ENCODE results near the gene TTC9B.

TTC9B gene

GRCh38 chr19:40247178-40247577 is 29.0 kb upstream of the TTC9B start:
- Histone ChIP-seq H3K36me3 (ENCODE audit: insufficient read depth, low read length) (peaks cover 2% of the 10 kb centered on the region), H3K4me3 (ENCODE audit: low read length) (no peak overlapping the region), H3K9ac (ENCODE audit: low read depth, low read length) (no peak overlapping the region), H3K27me3 (ENCODE audit: insufficient read depth, low read length) (no peaks in the 10 kb centered on the region), H3K27ac (ENCODE audit: low read depth, low read length) (no peak overlapping the region), H3K4me1 (ENCODE audit: insufficient read depth, low read length) (0 out of 2 replicates have a peak, but pooled peaks cover under 1% of the 10 kb centered on the region), H3K9me3 (ENCODE audit: insufficient read depth, low read depth, low read length) (no peaks in the 10 kb centered on the region)
- WGBS, result 95% methylated on average over 6 of the region's 6 CpGs

- H3K4me1 ChIP-seq (ENCODE audit: insufficient read depth, low read length), result no peaks in the 10 kb centered on the region
- no peak overlapping the region for H3K9ac ChIP-seq (ENCODE audit: low read depth, low read length)
- WGBS, result 95% methylated on average over 15 of the region's 16 CpGs
- H3K27ac ChIP-seq (ENCODE audit: low read depth, low read length), result no peak overlapping the region
- peaks cover 9% of the 10 kb centered on the region for H3K36me3 ChIP-seq (ENCODE audit: insufficient read depth, low read length)
- no peaks in the 10 kb centered on the region for H3K9me3 ChIP-seq (ENCODE audit: insufficient read depth, low read depth, low read length)
- H3K4me3 ChIP-seq (ENCODE audit: low read length), result no peak overlapping the region
- no peaks in the 10 kb centered on the region for H3K27me3 ChIP-seq (ENCODE audit: insufficient read depth, low read length)
Measured at GRCh38 chr19:40246292-40247073, 28.3 kb upstream of the TTC9B start.

- H3K36me3 ChIP-seq (ENCODE audit: insufficient read depth, low read length), result peaks cover 14% of the 10 kb centered on the region
Measured at GRCh38 chr19:40245506-40246128, 27.4 kb upstream of the TTC9B start.

GRCh38 chr19:40244579-40245317 is 26.6 kb upstream of the TTC9B start:
- no peaks in the 10 kb centered on the region for H3K4me1 ChIP-seq (ENCODE audit: insufficient read depth, low read length)
- no peaks in the 10 kb centered on the region for H3K27me3 ChIP-seq (ENCODE audit: insufficient read depth, low read length)
- H3K9ac ChIP-seq (ENCODE audit: low read depth, low read length), result no peak overlapping the region
- H3K36me3 ChIP-seq (ENCODE audit: insufficient read depth, low read length), result peaks cover 22% of the 10 kb centered on the region
- H3K4me3 ChIP-seq (ENCODE audit: low read length), result no peak overlapping the region
- H3K27ac ChIP-seq (ENCODE audit: low read depth, low read length), result no peak overlapping the region
- no peaks in the 10 kb centered on the region for H3K9me3 ChIP-seq (ENCODE audit: insufficient read depth, low read depth, low read length)
- WGBS, result 91% methylated on average over 12 of the region's 12 CpGs

More at GRCh38 chr19:40245506-40246128, 27.4 kb upstream of the TTC9B start:
- H3K9ac ChIP-seq (ENCODE audit: low read depth, low read length), result no peak overlapping the region
- no peaks in the 10 kb centered on the region for H3K4me1 ChIP-seq (ENCODE audit: insufficient read depth, low read length)
- no peak overlapping the region for H3K4me3 ChIP-seq (ENCODE audit: low read length)
- H3K27ac ChIP-seq (ENCODE audit: low read depth, low read length), result no peak overlapping the region
- 89% methylated on average over 9 of the region's 9 CpGs for WGBS
- no peaks in the 10 kb centered on the region for H3K27me3 ChIP-seq (ENCODE audit: insufficient read depth, low read length)
- no peaks in the 10 kb centered on the region for H3K9me3 ChIP-seq (ENCODE audit: insufficient read depth, low read depth, low read length)

GRCh38 chr19:40243181-40243580 is 25.0 kb upstream of the TTC9B start:
- Histone ChIP-seq H3K4me1 (ENCODE audit: insufficient read depth, low read length) (no peaks in the 10 kb centered on the region), H3K4me3 (ENCODE audit: low read length) (no peak overlapping the region), H3K9ac (ENCODE audit: low read depth, low read length) (no peak overlapping the region), H3K9me3 (ENCODE audit: insufficient read depth, low read depth, low read length) (no peaks in the 10 kb centered on the region), H3K27ac (ENCODE audit: low read depth, low read length) (no peak overlapping the region), H3K27me3 (ENCODE audit: insufficient read depth, low read length) (no peaks in the 10 kb centered on the region), H3K36me3 (ENCODE audit: insufficient read depth, low read length) (peaks cover 30% of the 10 kb centered on the region)
- 88% methylated on average over 2 of the region's 2 CpGs for WGBS

- Histone ChIP-seq H3K36me3 (ENCODE audit: insufficient read depth, low read length) (peaks cover 33% of the 10 kb centered on the region), H3K27me3 (ENCODE audit: insufficient read depth, low read length) (no peaks in the 10 kb centered on the region), H3K27ac (ENCODE audit: low read depth, low read length) (no peak overlapping the region), H3K4me3 (ENCODE audit: low read length) (no peak overlapping the region), H3K9ac (ENCODE audit: low read depth, low read length) (no peak overlapping the region), H3K4me1 (ENCODE audit: insufficient read depth, low read length) (no peaks in the 10 kb centered on the region), H3K9me3 (ENCODE audit: insufficient read depth, low read depth, low read length) (no peaks in the 10 kb centered on the region)
- 93% methylated on average over 12 of the region's 12 CpGs for WGBS
Measured at GRCh38 chr19:40242480-40242879, 24.3 kb upstream of the TTC9B start.

- no peak overlapping the region for H3K4me3 ChIP-seq (ENCODE audit: low read length)
- H3K9ac ChIP-seq (ENCODE audit: low read depth, low read length), result no peak overlapping the region; the same call in 1 of the 2 replicates
- H3K9me3 ChIP-seq (ENCODE audit: insufficient read depth, low read depth, low read length), result no peaks in the 10 kb centered on the region
- H3K27ac ChIP-seq (ENCODE audit: low read depth, low read length), result no peak overlapping the region
- H3K27me3 ChIP-seq (ENCODE audit: insufficient read depth, low read length), result no peaks in the 10 kb centered on the region
- WGBS, result 95% methylated on average over 21 of the region's 21 CpGs
- no peaks in the 10 kb centered on the region for H3K4me1 ChIP-seq (ENCODE audit: insufficient read depth, low read length)
- H3K36me3 ChIP-seq (ENCODE audit: insufficient read depth, low read length), result peaks cover 36% of the 10 kb centered on the region
Measured at GRCh38 chr19:40241809-40242384, 23.7 kb upstream of the TTC9B start.

GRCh38 chr19:40241125-40241808 is 23.1 kb upstream of the TTC9B start:
- Histone ChIP-seq H3K9ac (ENCODE audit: low read depth, low read length) (no peak overlapping the region; the same call in 1 of the 2 replicates), H3K9me3 (ENCODE audit: insufficient read depth, low read depth, low read length) (no peaks in the 10 kb centered on the region), H3K27me3 (ENCODE audit: insufficient read depth, low read length) (no peaks in the 10 kb centered on the region), H3K36me3 (ENCODE audit: insufficient read depth, low read length) (peaks cover 42% of the 10 kb centered on the region), H3K4me3 (ENCODE audit: low read length) (no peak overlapping the region), H3K27ac (ENCODE audit: low read depth, low read length) (no peak overlapping the region), H3K4me1 (ENCODE audit: insufficient read depth, low read length) (no peaks in the 10 kb centered on the region)
- 94% methylated on average over 11 of the region's 12 CpGs for WGBS

- WGBS, result 94% methylated on average over 6 of the region's 6 CpGs
- H3K4me1 ChIP-seq (ENCODE audit: insufficient read depth, low read length), result no peaks in the 10 kb centered on the region
- no peaks in the 10 kb centered on the region for H3K9me3 ChIP-seq (ENCODE audit: insufficient read depth, low read depth, low read length)
- H3K36me3 ChIP-seq (ENCODE audit: insufficient read depth, low read length), result peaks cover 50% of the 10 kb centered on the region
- H3K27ac ChIP-seq (ENCODE audit: low read depth, low read length), result no peak overlapping the region
- H3K4me3 ChIP-seq (ENCODE audit: low read length), result no peak overlapping the region
- H3K9ac ChIP-seq (ENCODE audit: low read depth, low read length), result no peak overlapping the region
- H3K27me3 ChIP-seq (ENCODE audit: insufficient read depth, low read length), result no peaks in the 10 kb centered on the region
Measured at GRCh38 chr19:40240332-40240731, 22.1 kb upstream of the TTC9B start.

GRCh38 chr19:40239415-40240226 is 21.4 kb upstream of the TTC9B start:
- Histone ChIP-seq H3K4me1 (ENCODE audit: insufficient read depth, low read length) (no peaks in the 10 kb centered on the region), H3K36me3 (ENCODE audit: insufficient read depth, low read length) (peaks cover 56% of the 10 kb centered on the region), H3K4me3 (ENCODE audit: low read length) (no peak overlapping the region), H3K27ac (ENCODE audit: low read depth, low read length) (no peak overlapping the region), H3K27me3 (ENCODE audit: insufficient read depth, low read length) (no peaks in the 10 kb centered on the region), H3K9ac (ENCODE audit: low read depth, low read length) (no peak overlapping the region), H3K9me3 (ENCODE audit: insufficient read depth, low read depth, low read length) (no peaks in the 10 kb centered on the region)
- WGBS, result 92% methylated on average over 12 of the region's 12 CpGs
